Mesenchymal stem cell (in vitro differentiated cells and primary cell): ENCODE data around the gene CSPG5.
A peak's percentile ranks its signal among the peaks of the same experiment; 100 is the strongest.

Experiments
- DNase-seq: peaks from one replicate; pipeline ENCODE4 v3.0.0-alpha.2; 2013
- H2AFZ ChIP-seq: one replicate; pipeline ENCODE4 v1.6.1; 2013; ENCODE audit warnings: low read depth, mild to moderate bottlenecking, control low read depth, inconsistent platforms, low read length, moderate library complexity
- H2AK5ac ChIP-seq: 2 replicates; pipeline ENCODE4 v1.6.1; 2013; ENCODE audit warnings: low read length, moderate library complexity, mild to moderate bottlenecking, inconsistent platforms; ENCODE audit not compliant: severe bottlenecking
- H2BK120ac ChIP-seq: one replicate; pipeline ENCODE4 v1.6.1; 2013; ENCODE audit warnings: low read depth, mild to moderate bottlenecking, inconsistent platforms, low read length, moderate library complexity
- H2BK12ac ChIP-seq, 2 experiments: one replicate each; pipeline ENCODE4 v1.6.1; 2013; ENCODE audit warnings: inconsistent platforms in 2 of 2, low read length in 2 of 2, mild to moderate bottlenecking in 2 of 2, moderate library complexity in 2 of 2, control low read depth in 1 of 2
- H2BK15ac ChIP-seq: one replicate; pipeline ENCODE4 v1.6.1; 2013; ENCODE audit warnings: mild to moderate bottlenecking, low read depth, inconsistent platforms; ENCODE audit not compliant: poor library complexity, severe bottlenecking
- H2BK5ac ChIP-seq: 2 replicates; pipeline ENCODE4 v1.6.1; 2013; ENCODE audit warnings: low read depth, mild to moderate bottlenecking, low read length, control low read depth, inconsistent platforms; ENCODE audit not compliant: poor library complexity, severe bottlenecking
- H3K14ac ChIP-seq, 2 experiments: one replicate each; pipeline ENCODE4 v1.6.1; 2013; ENCODE audit warnings: inconsistent platforms in 2 of 2, low read length in 2 of 2, control low read depth in 1 of 2, mild to moderate bottlenecking in 1 of 2, moderate library complexity in 1 of 2
- H3K18ac ChIP-seq, 2 experiments: one replicate each; pipeline ENCODE4 v1.6.1; 2013; ENCODE audit warnings: inconsistent platforms in 2 of 2, low read length in 2 of 2, control low read depth in 1 of 2, low read depth in 1 of 2, mild to moderate bottlenecking in 1 of 2
- H3K23ac ChIP-seq, 2 experiments: one replicate each; pipeline ENCODE4 v1.6.1; 2013; ENCODE audit warnings: inconsistent platforms in 2 of 2, low read length in 2 of 2, mild to moderate bottlenecking in 2 of 2, moderate library complexity in 2 of 2, control low read depth in 1 of 2
- H3K27ac ChIP-seq: 2 replicates; pipeline ENCODE4 v1.5.1; 2013; ENCODE audit warnings: mild to moderate bottlenecking, moderate library complexity, low read length, control low read depth, inconsistent platforms; ENCODE audit not compliant: poor library complexity, severe bottlenecking
- H3K27me3 ChIP-seq, 2 experiments: 2 replicates each; pipeline versions ENCODE4 v1.6.1 to v1.7.0; 2013; ENCODE audit warnings: low read length in 2 of 2, mild to moderate bottlenecking in 2 of 2, moderate library complexity in 2 of 2, control low read depth in 1 of 2, inconsistent platforms in 1 of 2; ENCODE audit not compliant: control insufficient read depth in 1 of 2, insufficient read depth in 1 of 2
- H3K36me3 ChIP-seq, 2 experiments: 2 replicates each; pipeline versions ENCODE4 v1.6.1 to v1.7.0; 2013; ENCODE audit warnings: low read length in 2 of 2, control low read depth in 1 of 2, inconsistent platforms in 1 of 2, low read depth in 1 of 2, mild to moderate bottlenecking in 1 of 2; ENCODE audit not compliant: insufficient read depth in 2 of 2, control insufficient read depth in 1 of 2
- H3K4ac ChIP-seq, 2 experiments: one replicate each; pipeline ENCODE4 v1.6.1; 2013; ENCODE audit warnings: inconsistent platforms in 2 of 2, low read length in 2 of 2, mild to moderate bottlenecking in 2 of 2, moderate library complexity in 2 of 2, control low read depth in 1 of 2, low read depth in 1 of 2
- H3K4me1 ChIP-seq: 2 replicates; pipeline ENCODE4 v1.6.1; 2013; ENCODE audit warnings: low read depth, low read length, control low read depth; ENCODE audit not compliant: control insufficient read depth, insufficient read depth
- H3K4me2 ChIP-seq: 2 replicates; pipeline ENCODE4 v1.6.1; 2013; ENCODE audit warnings: low read length, mild to moderate bottlenecking, inconsistent platforms; ENCODE audit not compliant: poor library complexity, severe bottlenecking
- H3K4me3 ChIP-seq, 2 experiments: 2 replicates each; pipeline versions ENCODE4 v1.5.1 to v1.7.0; 2013; ENCODE audit warnings: low read length in 2 of 2, mild to moderate bottlenecking in 2 of 2, control low read depth in 1 of 2, low read depth in 1 of 2; ENCODE audit not compliant: insufficient read depth in 1 of 2
- H3K79me1 ChIP-seq: replicated peaks from 2 replicates; pipeline ENCODE4 v1.6.1; 2013; ENCODE audit warnings: mild to moderate bottlenecking, control low read depth, low read length, inconsistent platforms; ENCODE audit not compliant: poor library complexity, severe bottlenecking
- H3K9ac ChIP-seq: 2 replicates; pipeline ENCODE4 v1.7.0; 2013; ENCODE audit warnings: mild to moderate bottlenecking, low read length, moderate library complexity
- H3K9me3 ChIP-seq: 2 replicates; pipeline ENCODE4 v1.7.0; 2013; ENCODE audit warnings: mild to moderate bottlenecking, low read length; ENCODE audit not compliant: control insufficient read depth
- H4K8ac ChIP-seq: one replicate; pipeline ENCODE4 v1.6.1; 2013; ENCODE audit warnings: inconsistent platforms, mild to moderate bottlenecking, low read length, moderate library complexity
- H4K91ac ChIP-seq: one replicate; pipeline ENCODE4 v1.6.1; 2013; ENCODE audit warnings: mild to moderate bottlenecking, low read length, inconsistent platforms
- WGBS: methylation state at CpG from one replicate; pipeline ENCODE4 v1.1.7; 2013; ENCODE audit warnings: mixed read lengths; 5-methylcytosine and 5-hydroxymethylcytosine counted together

The CSPG5 gene

DNA sequence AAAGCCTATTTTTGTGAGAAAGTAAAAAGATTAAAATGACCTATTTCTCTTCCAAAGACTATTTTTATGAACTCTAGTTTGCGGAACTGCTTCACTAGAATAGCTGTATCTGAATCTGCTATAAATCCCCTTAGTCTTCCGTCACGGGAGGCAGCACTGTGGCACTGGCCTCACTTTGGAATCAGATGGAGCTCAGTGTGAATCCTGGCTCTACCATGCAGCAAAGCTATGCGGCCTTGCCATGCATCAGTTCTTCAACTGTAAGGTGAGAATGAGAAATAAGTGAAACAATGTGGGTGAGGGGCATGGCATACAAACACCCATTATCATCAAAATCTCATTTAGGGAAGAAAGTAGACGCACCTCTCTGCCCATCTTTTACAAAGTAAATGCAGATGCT, 27.5 kb upstream of the CSPG5 start:
- H2BK15ac ChIP-seq: no peak overlapping the region
- H4K8ac ChIP-seq: no peak overlapping the region
- peaks cover 19 to 64% of the 10 kb centered on the region in 2 experiments for H3K36me3 ChIP-seq
- peak overlapping the region; percentile 46 for H3K27ac ChIP-seq
- peak overlapping the region; percentile 23 for H2AK5ac ChIP-seq
- H2AFZ ChIP-seq: no peak overlapping the region
- peaks cover 31% of the 10 kb centered on the region for H3K79me1 ChIP-seq
- no peak overlapping the region for H3K14ac ChIP-seq
- no peak overlapping the region for H2BK120ac ChIP-seq
- H2BK12ac ChIP-seq: no peak overlapping the region
- H3K9ac ChIP-seq: no peak overlapping the region
- peaks cover 7% of the 10 kb centered on the region for H3K4me1 ChIP-seq
- H3K4me2 ChIP-seq: no peak overlapping the region
- H3K27me3 ChIP-seq: no peaks in the 10 kb centered on the region
- H3K23ac ChIP-seq: no peak overlapping the region
- no peak overlapping the region for H4K91ac ChIP-seq
- H3K4ac ChIP-seq: no peak overlapping the region
- H3K4me3 ChIP-seq: no peak overlapping the region
- no peak for DNase-seq
- WGBS: 100% methylated on average over 3 of the region's 5 CpGs
- no peak overlapping the region for H3K18ac ChIP-seq
- no peaks in the 10 kb centered on the region for H3K9me3 ChIP-seq
- no peak overlapping the region for H2BK5ac ChIP-seq

DNA sequence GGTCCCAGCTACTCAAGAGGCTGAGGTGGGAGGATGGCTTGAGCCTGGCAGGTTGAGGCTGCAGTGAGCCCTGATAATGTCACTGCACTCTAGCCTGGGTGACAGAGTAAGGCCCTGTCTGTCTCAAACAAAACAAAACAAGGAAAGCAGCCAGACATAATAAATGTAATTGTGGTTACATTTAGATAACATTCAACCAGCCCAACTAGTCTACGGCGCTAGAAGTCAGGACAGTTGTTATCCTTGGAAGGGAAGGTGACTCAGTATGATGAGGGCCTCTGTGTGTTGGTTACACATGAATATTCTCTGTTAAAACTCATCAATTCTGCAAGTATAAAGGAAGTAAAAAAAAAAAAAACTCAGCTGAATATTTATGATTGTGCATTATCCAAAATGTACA, 27.0 kb upstream of the CSPG5 start:
- Histone ChIP-seq H2BK15ac (no peak overlapping the region), H2BK12ac (no peak overlapping the region), H2BK120ac (no peak overlapping the region), H3K18ac (no peak overlapping the region), H2AFZ (no peak overlapping the region), H3K4me1 (peaks cover 7% of the 10 kb centered on the region), H3K4me2 (peak overlapping the region; percentile 29), H2AK5ac (no peak overlapping the region), H3K27me3 (no peaks in the 10 kb centered on the region), H4K91ac (no peak overlapping the region), H3K4ac (no peak overlapping the region), H3K4me3 (no peak overlapping the region), H2BK5ac (no peak overlapping the region), H3K9ac (no peak overlapping the region), H3K9me3 (no peaks in the 10 kb centered on the region), H3K27ac (peak overlapping the region; percentile 72), H3K14ac (no peak overlapping the region), H3K36me3 (peaks cover 19 to 60% of the 10 kb centered on the region in 2 experiments), H3K79me1 (peaks cover 29% of the 10 kb centered on the region), H3K23ac (no peak overlapping the region), H4K8ac (no peak overlapping the region)
- WGBS: no CpG with 5 or more reads among the region's 2 CpGs
- peak; percentile 19 for DNase-seq

DNA sequence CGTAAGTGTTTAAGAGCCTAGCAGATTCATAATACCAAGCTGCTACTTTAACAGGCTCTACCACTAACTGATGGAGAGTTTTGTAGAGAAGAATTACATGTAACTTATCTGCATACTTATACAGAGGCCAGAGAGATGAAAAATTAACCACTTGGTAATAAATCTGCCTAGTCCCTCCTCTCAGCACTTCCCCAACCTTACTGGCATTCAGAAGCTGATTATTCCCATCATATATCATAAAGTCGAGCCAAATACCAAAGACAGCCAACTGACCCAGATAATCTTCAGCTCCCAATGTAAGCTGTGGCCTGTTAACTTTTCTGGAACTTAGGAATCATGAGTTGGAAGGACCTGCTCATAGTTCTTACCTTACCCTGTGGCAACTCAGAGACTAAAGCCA, 25.5 kb upstream of the CSPG5 start:
- Histone ChIP-seq H4K8ac (no peak overlapping the region), H2BK12ac (no peak overlapping the region), H3K27me3 (no peaks in the 10 kb centered on the region), H4K91ac (no peak overlapping the region), H2BK5ac (no peak overlapping the region), H2BK120ac (no peak overlapping the region), H3K4me1 (peaks cover 7% of the 10 kb centered on the region), H3K4ac (no peak overlapping the region), H3K9ac (no peak overlapping the region), H3K23ac (no peak overlapping the region), H3K9me3 (no peaks in the 10 kb centered on the region), H2AK5ac (no peak overlapping the region), H3K79me1 (peaks cover 36% of the 10 kb centered on the region), H2BK15ac (no peak overlapping the region), H2AFZ (no peak overlapping the region), H3K36me3 (peaks cover 15 to 59% of the 10 kb centered on the region in 2 experiments), H3K4me2 (no peak overlapping the region), H3K4me3 (no peak overlapping the region), H3K18ac (no peak overlapping the region), H3K14ac (no peak overlapping the region), H3K27ac (no peak overlapping the region)
- 94% methylated on average over 1 of the region's 2 CpGs for WGBS
- DNase-seq: no peak

DNA sequence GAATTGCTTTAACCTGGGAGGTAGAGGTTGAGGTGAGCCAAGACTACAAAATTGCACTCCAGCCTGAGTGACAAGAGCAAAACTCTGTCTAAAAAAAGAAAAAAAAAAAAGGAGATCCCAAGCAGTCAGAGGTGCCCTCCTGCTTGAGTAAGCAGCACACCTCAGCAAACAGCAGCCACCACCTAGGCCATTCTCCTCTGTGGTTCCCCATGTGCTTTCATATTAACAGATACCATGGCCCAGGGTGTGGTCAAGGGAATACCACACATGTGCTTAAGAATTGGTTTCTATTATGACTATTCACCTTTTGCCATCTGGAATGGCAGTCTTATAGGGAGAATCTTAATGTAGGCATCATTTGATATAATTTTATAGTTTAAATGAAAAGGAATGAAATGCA, 24.7 kb upstream of the CSPG5 start:
- peaks cover 7% of the 10 kb centered on the region for H3K4me1 ChIP-seq
- H3K18ac ChIP-seq: no peak overlapping the region
- no peak overlapping the region for H2AK5ac ChIP-seq
- H2BK15ac ChIP-seq: no peak overlapping the region
- H3K36me3 ChIP-seq: peaks cover 11 to 53% of the 10 kb centered on the region in 2 experiments
- no peak overlapping the region for H2AFZ ChIP-seq
- H3K14ac ChIP-seq: no peak overlapping the region
- H3K9me3 ChIP-seq: no peaks in the 10 kb centered on the region
- no peak overlapping the region for H3K4me3 ChIP-seq
- DNase-seq: no peak
- no peak overlapping the region for H4K8ac ChIP-seq
- no peak overlapping the region for H2BK120ac ChIP-seq
- H4K91ac ChIP-seq: no peak overlapping the region
- H3K27me3 ChIP-seq: no peaks in the 10 kb centered on the region
- no peak overlapping the region for H3K4me2 ChIP-seq
- H3K27ac ChIP-seq: no peak overlapping the region
- H2BK12ac ChIP-seq: no peak overlapping the region
- H3K9ac ChIP-seq: no peak overlapping the region
- H3K4ac ChIP-seq: no peak overlapping the region
- H3K79me1 ChIP-seq: peaks cover 36% of the 10 kb centered on the region
- no peak overlapping the region for H3K23ac ChIP-seq
- no peak overlapping the region for H2BK5ac ChIP-seq
